Thoracic aorta (tissue), 2 donors: Measurements from ENCODE around the gene FUT8. TPM values are rescaled to one million over a fixed set of nuclear protein-coding genes. Genes with fewer than 3 reads are reported as not detected.

Experiments
- ATAC-seq: fragments of 150-250 bp; one replicate; pipeline ENCODE4 v1.8.0; 2017; ENCODE audit warnings: low read depth; ENCODE audit not compliant: insufficient number of reproducible peaks, low FRiP score
- DNase-seq: peaks from one replicate; pipeline ENCODE4 v3.0.0-alpha.2; 2020; ENCODE audit warnings: low spot score
- H3K27ac ChIP-seq, 2 donors: fragments of 200-600 bp; sonication (generic); 1 replicate in 1 of 2; 2 replicates in 1 of 2; pipeline ENCODE4 v1.5.1; 2016; ENCODE audit warnings: mild to moderate bottlenecking in 2 of 2, moderate library complexity in 2 of 2
- H3K27me3 ChIP-seq: fragments of 200-600 bp; sonication (generic); replicated peaks from 2 replicates; pipeline ENCODE4 v1.6.0; 2016; ENCODE audit warnings: mild to moderate bottlenecking; ENCODE audit not compliant: insufficient read depth
- H3K36me3 ChIP-seq: fragments of 200-600 bp; sonication (generic); one replicate; pipeline ENCODE4 v1.5.1; 2016
- H3K4me1 ChIP-seq, 2 donors: fragments of 200-600 bp; sonication (generic); 1 replicate in 1 of 2; 2 replicates in 1 of 2; pipeline versions ENCODE4 v1.5.1 to v1.6.0; 2016; ENCODE audit warnings: low read depth in 2 of 2, mild to moderate bottlenecking in 1 of 2; ENCODE audit not compliant: control insufficient read depth in 1 of 2
- H3K4me3 ChIP-seq: fragments of 200-600 bp; sonication (generic); 2 replicates; pipeline ENCODE4 v1.5.1; 2016; ENCODE audit warnings: mild to moderate bottlenecking
- H3K9me3 ChIP-seq: fragments of 200-600 bp; sonication (generic); 2 replicates; pipeline ENCODE4 v1.5.1; 2016
- total RNA-seq, 2 donors: library from RNA; depleted of rRNA; stranded (reverse); fragments of >200 nt; gene quantifications; one replicate each; pipeline versions ENCODE4 v1.1.0 to v1.2.3, GENCODE V29; 2016
- TF ChIP-seq, protein P1 (sequence below): fragments of 200-600 bp; sonication (generic); IDR thresholded peaks from one replicate; pipeline ENCODE4 v1.5.1; 2019; ENCODE audit warnings: antibody characterized with exemption

The FUT8 gene
- total RNA-seq, 2 donors from 2014 or later, result 22.3 to 23.4 TPM

DNA sequence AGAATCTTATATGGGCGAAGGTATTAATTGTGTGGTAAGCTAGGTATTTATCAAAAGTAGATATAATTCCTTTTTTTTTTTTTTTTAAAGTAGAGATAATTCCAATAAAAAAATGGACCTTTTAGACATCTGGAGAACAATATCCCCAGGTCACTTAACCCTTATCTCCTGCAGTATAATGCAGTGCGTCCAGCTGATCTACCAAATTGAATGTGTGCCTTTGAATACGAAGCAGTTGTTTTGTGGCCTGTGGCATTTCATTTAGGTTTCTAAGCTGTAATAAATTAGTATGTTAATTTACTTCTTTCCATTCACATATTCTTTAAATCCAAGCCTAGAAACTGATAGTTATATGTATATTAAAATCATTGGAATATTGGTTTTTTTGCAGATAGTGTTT lies 3.1 kb downstream of the FUT8 start:
- no peak for ATAC-seq
- TF ChIP-seq, protein P1, sequence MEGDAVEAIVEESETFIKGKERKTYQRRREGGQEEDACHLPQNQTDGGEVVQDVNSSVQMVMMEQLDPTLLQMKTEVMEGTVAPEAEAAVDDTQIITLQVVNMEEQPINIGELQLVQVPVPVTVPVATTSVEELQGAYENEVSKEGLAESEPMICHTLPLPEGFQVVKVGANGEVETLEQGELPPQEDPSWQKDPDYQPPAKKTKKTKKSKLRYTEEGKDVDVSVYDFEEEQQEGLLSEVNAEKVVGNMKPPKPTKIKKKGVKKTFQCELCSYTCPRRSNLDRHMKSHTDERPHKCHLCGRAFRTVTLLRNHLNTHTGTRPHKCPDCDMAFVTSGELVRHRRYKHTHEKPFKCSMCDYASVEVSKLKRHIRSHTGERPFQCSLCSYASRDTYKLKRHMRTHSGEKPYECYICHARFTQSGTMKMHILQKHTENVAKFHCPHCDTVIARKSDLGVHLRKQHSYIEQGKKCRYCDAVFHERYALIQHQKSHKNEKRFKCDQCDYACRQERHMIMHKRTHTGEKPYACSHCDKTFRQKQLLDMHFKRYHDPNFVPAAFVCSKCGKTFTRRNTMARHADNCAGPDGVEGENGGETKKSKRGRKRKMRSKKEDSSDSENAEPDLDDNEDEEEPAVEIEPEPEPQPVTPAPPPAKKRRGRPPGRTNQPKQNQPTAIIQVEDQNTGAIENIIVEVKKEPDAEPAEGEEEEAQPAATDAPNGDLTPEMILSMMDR, result no peak

DNA sequence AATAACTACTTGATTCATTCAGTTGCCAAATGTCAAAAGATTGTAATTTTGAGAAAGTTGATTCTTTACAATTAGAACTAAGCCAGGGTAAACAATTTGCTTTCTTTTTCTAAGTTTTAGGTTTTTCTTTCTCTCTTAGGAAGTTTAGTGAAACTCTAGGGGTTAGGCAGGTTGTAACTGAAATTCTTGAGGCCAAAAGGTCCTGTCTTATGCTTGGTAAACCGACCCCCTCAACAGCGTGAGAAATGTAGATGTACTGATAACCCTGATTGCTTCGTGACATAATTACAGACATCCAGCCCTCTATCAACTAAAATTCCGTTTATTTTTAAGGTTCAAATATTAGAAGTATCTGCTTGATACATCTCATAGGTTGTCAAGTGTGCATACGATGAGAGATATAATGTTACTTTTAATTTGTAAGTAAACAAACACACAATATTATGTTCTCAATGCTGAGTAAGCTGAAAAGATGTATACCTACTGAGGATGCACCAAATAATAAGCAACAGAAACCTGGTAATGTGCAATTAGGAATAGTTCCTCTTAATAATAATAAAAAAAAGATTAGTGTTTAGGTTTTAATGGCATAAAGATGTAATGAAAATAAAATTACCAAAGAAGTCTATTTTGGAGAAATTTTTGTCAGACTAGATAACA lies 7.2 kb downstream of the FUT8 start:
- no peak overlapping the region for H3K27ac ChIP-seq
- TF ChIP-seq, protein P1, result no peak
- no peak for ATAC-seq

More for the DNA sequence above, 3.1 kb downstream of the FUT8 start:
- no peak overlapping the region for H3K4me3 ChIP-seq
- no peaks in the 10 kb centered on the region for H3K27me3 ChIP-seq
- peaks cover 8 to 12% of the 10 kb centered on the region in 2 donors for H3K4me1 ChIP-seq
- H3K36me3 ChIP-seq, result no peaks in the 10 kb centered on the region
- H3K27ac ChIP-seq, result no peak overlapping the region
- H3K9me3 ChIP-seq, result no peaks in the 10 kb centered on the region
- no peak for DNase-seq

DNA sequence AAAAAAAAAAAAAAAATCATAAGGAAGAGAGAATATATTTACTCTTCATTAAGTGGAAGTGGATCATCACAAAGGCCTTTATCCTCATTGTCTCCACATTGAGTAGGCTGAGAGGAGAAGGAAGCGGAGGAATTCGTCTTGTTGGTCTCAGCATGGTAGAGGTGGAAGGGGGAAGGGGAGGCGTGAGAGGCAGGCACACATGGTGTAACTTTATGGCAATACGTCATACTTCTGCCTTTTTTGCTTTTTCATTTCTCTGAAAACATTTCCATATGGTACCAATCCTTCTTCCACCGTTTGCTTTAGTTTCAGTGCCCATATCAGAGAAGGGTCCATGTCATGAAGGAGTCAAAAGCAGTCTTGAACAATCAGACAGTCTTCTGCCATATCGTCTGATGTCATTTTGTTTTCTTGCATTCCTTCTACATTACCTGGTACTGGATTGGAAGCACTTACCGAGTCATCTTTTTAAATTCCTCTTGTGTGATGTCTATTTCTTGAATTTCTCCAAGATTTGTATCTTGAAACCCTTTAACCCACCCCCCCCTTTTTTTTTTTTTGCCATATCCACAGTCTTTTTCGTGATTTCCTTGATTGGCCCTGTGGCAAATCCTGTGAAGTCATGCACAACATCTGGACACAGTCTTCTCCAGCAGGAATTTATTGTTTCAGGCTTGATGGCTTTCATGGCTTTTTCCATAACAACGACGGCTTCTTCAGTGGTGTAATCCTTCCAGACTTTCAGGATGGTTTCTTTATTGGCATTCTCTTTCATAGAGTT lies 8.9 kb downstream of the FUT8 start:
- ATAC-seq (no peak), DNase-seq (no peak)
- no peaks in the 10 kb centered on the region for H3K36me3 ChIP-seq
- no peaks in the 10 kb centered on the region for H3K4me1 ChIP-seq
- no peak overlapping the region for H3K4me3 ChIP-seq
- H3K27ac ChIP-seq, result no peak overlapping the region
- no peaks in the 10 kb centered on the region for H3K27me3 ChIP-seq
- TF ChIP-seq, protein P1, result no peak
- H3K9me3 ChIP-seq, result no peaks in the 10 kb centered on the region

More for the DNA sequence above, 7.2 kb downstream of the FUT8 start:
- Histone ChIP-seq H3K27me3 (no peaks in the 10 kb centered on the region), H3K36me3 (no peaks in the 10 kb centered on the region), H3K4me3 (no peak overlapping the region), H3K4me1 (no peaks in the 10 kb centered on the region), H3K9me3 (no peaks in the 10 kb centered on the region)
- DNase-seq, result no peak

DNA sequence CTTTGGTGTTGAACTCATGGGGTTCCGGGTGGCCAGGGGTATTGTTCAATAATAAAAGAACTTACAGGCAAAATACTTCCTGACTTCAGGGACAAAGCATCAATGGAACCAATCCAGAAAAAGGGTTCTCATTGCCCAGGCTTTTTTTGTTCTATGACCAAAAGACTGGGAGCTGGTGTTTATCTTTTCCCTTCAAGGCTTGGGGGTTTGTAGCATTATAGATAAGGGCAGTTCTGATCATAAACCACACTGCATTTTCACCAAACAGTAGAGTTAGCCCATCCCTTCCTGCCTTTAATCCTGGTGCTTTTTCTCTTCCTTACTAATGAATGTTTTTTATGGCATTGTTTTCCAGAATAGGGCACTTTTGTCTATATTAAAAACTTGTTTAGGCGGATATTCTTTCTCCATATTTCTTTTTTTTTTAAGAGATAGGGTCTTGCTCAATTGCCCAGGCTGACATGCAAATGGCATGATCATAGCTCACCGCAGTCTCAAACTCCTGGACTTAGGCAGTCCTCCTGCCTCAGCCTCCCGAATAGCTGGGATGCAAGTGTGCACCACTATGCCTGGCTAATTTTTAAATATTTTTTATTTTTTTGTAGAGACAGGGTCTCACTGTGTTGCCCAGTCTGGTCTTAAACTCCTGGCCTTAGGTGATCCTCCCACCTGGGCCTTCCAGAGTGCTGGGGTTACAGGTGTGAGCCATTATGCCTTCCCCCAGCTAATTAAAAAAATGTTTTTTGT lies 9.7 kb downstream of the FUT8 start:
- Histone ChIP-seq H3K4me3 (no peak overlapping the region), H3K27ac (no peak overlapping the region), H3K27me3 (no peaks in the 10 kb centered on the region), H3K4me1 (no peaks in the 10 kb centered on the region), H3K9me3 (no peaks in the 10 kb centered on the region), H3K36me3 (no peaks in the 10 kb centered on the region)
- DNase-seq (no peak), ATAC-seq (no peak)
- TF ChIP-seq, protein P1, result no peak

DNA sequence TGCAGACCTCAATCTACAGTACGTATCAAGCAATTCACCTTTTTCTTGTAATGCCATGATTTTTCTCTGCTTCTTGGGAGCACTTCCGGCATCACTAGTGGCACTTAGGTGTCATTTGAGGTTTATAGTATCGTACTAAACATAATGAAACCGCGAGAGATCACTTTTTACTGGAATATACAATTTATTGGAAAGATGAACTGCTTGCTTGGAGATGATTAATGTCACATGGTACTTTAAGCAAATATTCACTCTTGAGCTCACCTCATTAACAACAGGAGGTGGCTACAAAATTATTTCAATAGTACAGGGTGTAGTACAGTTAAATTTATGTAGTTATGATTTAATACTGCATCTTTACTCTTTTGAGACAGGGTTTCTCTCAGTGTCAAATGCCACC lies 11.5 kb downstream of the FUT8 start:
- no peak overlapping the region for H3K4me3 ChIP-seq
- ATAC-seq, result no peak
- H3K4me1 ChIP-seq, result no peaks in the 10 kb centered on the region

More for the DNA sequence above, 11.5 kb downstream of the FUT8 start:
- Histone ChIP-seq H3K9me3 (no peaks in the 10 kb centered on the region), H3K36me3 (no peaks in the 10 kb centered on the region), H3K27ac (no peak overlapping the region), H3K27me3 (no peaks in the 10 kb centered on the region)
- TF ChIP-seq, protein P1, result no peak
- no peak for DNase-seq
